ENCODE results near the gene TNRC6C.

DNA sequence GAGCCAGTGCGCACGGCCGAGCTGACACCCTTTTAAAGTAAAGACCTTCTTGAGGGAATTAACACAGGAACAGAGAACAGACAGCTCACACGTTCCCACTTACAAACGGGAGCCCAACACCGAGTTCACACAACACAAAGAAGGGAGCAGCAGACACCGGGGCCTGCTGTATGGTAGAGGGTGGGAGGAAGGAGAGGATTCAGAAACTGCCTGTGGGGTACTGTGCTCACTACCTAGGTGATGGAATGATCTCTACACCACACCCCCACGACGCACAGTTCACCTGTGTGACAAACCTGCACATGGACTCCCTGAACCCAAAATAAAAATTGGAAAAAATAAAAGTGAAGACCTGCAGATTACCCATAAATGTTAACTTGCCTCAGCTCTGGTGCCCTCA lies 137.6 kb downstream of the TNRC6C start:
- TF ChIP-seq, protein P1, sequence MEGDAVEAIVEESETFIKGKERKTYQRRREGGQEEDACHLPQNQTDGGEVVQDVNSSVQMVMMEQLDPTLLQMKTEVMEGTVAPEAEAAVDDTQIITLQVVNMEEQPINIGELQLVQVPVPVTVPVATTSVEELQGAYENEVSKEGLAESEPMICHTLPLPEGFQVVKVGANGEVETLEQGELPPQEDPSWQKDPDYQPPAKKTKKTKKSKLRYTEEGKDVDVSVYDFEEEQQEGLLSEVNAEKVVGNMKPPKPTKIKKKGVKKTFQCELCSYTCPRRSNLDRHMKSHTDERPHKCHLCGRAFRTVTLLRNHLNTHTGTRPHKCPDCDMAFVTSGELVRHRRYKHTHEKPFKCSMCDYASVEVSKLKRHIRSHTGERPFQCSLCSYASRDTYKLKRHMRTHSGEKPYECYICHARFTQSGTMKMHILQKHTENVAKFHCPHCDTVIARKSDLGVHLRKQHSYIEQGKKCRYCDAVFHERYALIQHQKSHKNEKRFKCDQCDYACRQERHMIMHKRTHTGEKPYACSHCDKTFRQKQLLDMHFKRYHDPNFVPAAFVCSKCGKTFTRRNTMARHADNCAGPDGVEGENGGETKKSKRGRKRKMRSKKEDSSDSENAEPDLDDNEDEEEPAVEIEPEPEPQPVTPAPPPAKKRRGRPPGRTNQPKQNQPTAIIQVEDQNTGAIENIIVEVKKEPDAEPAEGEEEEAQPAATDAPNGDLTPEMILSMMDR (IDR thresholded peaks at IDR 0.05), result no peak
- no peak for TF ChIP-seq POLR2A (IDR thresholded peaks at IDR 0.05)
